Astrocyte of the spinal cord (primary cell): ENCODE measurements around the gene ATP6V0C.

Experiments used
- DNase-seq: peaks from one replicate; pipeline ENCODE4 v3.0.0; 2011; ENCODE audit warnings: low read depth, low spot score
- H3K4me3 ChIP-seq: 2 replicates; pipeline ENCODE4 v1.5.1; 2011; ENCODE audit warnings: low read depth, mild to moderate bottlenecking, low read length, moderate library complexity
- CTCF ChIP-seq: IDR thresholded peaks from 2 replicates; pipeline ENCODE4 v1.5.1; 2012; ENCODE audit warnings: low read depth, mild to moderate bottlenecking, low read length, inconsistent platforms
- in situ Hi-C: cut with HindIII; loops from 2 replicates; pipeline ENCODE4 v1.10.0; 2017; ENCODE audit warnings: low sequenced_read_pairs

ATP6V0C gene

GRCh38 chr16:2486645-2487516 lies 26.9 kb upstream of the ATP6V0C start:
- H3K4me3 ChIP-seq: no peak overlapping the region
- no peak for DNase-seq
- no peak for TF ChIP-seq CTCF
- in situ Hi-C loops: no loop called here

- in situ Hi-C loops: no loop called here
- no peak for DNase-seq
- no peak overlapping the region for H3K4me3 ChIP-seq
- TF ChIP-seq CTCF: no peak
Measured at GRCh38 chr16:2487517-2487842, 26.3 kb upstream of the ATP6V0C start.

- DNase-seq: no peak
- in situ Hi-C loops: no loop called here
- H3K4me3 ChIP-seq: no peak overlapping the region
- TF ChIP-seq CTCF: no peak
Measured at GRCh38 chr16:2487903-2488531, 25.7 kb upstream of the ATP6V0C start.

- TF ChIP-seq CTCF: no peak
- no peak for DNase-seq
- in situ Hi-C loops: no loop called here
- H3K4me3 ChIP-seq: no peak overlapping the region
Measured at GRCh38 chr16:2489581-2489980, 24.2 kb upstream of the ATP6V0C start.

- TF ChIP-seq CTCF: no peak
- in situ Hi-C loops: no loop called here
- DNase-seq: no peak
- no peak overlapping the region for H3K4me3 ChIP-seq
Measured at GRCh38 chr16:2490190-2491105, 23.3 kb upstream of the ATP6V0C start.

- H3K4me3 ChIP-seq: no peak overlapping the region
- TF ChIP-seq CTCF: no peak
- no peak for DNase-seq
- in situ Hi-C loops: no loop called here
Measured at GRCh38 chr16:2492292-2492691, 21.5 kb upstream of the ATP6V0C start.
